ENCODE data around the gene KIFC3.
A peak's percentile ranks its signal among the peaks of the same experiment; 100 is the strongest.
"Not testable (repeated sequence)": the region's sequence is repeated elsewhere in the genome, so short reads cannot be mapped to it uniquely, and the experiment has no call there.

KIFC3 gene

DNA sequence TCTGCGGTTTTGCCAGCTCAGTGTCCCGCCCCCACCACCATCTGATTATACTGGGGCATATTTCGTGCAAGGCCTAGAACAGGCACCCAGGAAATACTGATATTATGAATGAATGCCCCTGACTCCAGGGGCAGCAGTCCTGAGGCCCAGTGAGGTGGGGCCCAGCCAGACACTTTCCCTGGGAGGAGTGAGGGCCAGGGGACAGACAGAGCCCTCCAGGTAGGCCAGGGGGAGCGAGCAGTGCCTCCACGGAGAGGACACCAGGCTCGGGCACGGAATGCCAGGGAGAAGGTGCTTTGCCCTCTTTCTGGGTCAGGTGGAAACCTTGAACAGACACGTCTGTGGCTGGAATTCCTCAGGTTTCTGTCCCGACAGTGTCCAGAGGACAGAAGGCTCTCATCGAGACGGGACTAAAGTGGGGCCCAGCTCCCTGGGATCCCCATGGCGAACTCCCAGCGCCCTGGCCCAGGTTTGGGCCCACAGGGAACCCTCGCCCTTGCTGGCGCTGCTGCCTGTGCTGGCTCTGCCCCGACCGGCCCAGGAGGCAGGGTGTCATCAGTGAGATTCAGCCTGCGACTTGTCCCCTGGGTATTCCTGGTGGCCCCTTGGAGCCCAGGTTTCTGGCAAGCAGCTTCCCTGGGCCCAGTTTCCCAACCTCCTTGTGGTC, 62.4 kb downstream of the KIFC3 start:
- no peak for DNase-seq (ENCODE audit: low spot score)

DNA sequence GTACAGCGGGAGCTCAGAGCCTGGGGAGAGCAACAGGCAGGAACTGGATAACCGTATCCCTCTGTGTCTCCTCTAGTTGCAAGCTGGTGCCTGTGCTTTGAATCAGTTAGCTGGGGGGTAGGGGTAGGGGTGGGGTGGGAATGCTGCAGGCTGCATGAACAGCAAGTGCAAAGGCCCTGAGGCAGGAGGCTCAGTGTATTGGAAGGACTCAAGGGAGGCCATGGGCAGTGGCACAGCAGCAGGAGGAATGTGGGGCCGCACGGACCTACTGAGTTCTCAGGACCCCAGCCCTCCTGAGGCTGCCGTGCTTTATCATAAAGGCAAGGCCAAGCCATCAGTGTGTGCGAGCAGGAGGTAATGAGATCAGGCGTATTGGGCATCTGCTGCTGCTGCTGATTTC, 63.4 kb downstream of the KIFC3 start:
- DNase-seq (ENCODE audit: low spot score): no peak

DNA sequence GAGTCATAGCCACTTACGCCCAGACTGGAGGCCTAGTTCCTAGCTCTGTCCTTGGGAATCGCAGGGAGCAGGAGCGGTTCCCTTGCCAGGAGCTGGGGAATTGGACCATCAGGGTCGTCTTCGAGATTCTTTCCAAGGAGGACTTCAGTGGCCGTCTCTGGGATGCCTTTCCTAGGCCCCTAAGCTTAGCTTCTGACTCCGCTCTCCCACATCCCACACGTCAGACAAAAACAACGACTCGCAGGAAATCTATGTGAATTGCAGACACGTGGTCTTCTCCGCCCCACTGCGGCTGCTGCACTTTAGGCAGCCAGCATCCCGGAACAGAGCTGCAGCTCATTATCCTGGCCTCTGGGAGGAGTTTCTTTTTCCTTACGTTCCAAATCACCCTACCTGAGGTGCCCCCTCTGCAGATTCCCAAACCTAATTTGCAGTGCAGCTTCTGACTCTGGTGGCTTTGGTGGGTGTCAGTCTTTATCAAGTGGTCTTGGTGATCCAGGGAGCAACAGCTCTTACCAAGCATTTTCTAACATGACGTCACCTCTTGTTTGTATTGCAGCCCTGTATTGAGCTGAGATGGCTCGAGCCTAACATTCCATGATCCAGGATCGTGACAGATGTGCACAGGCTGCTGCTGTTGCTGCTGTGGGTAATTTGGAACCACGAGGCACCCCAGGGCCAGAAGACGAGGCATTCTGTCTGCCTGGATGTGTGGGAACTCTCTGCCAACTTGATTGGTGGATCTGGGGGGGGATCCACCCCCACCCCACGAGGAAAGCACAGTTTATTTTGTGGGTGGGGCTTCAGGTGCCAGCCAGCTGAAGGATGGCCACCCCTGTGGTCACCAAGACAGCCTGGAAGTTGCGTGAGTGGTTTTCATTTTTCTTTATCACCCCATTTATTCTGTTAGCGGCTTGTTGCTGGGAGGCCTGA, 65.6 kb downstream of the KIFC3 start:
- no peak for DNase-seq (ENCODE audit: low spot score)

DNA sequence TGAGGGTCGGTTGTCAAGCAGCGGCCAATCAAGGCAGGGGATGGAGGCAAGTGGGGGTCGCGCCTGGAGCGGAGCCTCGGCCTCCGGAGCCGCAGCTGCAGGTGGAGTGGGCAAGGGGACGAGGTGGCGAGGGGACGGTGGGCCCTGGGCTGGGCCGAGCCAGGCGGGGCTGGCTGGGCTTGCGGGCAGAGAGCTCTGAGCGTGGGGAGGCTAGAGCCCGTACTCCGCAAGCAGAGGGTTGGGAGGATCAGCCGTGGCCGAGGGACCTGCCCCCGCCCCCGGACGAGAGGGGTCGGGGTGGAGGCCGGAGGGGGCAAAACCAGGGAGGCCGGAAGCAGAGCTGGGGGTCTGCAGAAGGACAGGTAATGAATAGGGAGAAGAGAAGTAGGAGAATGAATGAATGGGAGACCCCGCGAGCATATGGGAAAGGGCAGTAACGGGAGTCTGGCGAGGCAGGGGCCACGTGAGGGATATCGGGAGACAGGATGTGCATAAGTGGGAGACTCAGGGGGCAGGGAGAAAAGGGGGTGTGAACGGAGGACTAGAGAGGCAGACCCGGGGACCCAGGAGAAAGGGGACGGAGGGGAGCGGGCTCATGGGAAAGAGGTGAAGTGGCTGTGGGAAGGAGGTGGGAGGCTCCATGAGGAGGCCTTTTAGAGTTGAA, 66.4 kb downstream of the KIFC3 start, which contains the start of gene KATNB1:
Gene KATNB1, plus strand, starts transcription at position 16 of the 664 bp plus-strand sequence. CDS start 1,474 bp downstream, outside the sequence.
- no peak for DNase-seq (ENCODE audit: low spot score)

DNA sequence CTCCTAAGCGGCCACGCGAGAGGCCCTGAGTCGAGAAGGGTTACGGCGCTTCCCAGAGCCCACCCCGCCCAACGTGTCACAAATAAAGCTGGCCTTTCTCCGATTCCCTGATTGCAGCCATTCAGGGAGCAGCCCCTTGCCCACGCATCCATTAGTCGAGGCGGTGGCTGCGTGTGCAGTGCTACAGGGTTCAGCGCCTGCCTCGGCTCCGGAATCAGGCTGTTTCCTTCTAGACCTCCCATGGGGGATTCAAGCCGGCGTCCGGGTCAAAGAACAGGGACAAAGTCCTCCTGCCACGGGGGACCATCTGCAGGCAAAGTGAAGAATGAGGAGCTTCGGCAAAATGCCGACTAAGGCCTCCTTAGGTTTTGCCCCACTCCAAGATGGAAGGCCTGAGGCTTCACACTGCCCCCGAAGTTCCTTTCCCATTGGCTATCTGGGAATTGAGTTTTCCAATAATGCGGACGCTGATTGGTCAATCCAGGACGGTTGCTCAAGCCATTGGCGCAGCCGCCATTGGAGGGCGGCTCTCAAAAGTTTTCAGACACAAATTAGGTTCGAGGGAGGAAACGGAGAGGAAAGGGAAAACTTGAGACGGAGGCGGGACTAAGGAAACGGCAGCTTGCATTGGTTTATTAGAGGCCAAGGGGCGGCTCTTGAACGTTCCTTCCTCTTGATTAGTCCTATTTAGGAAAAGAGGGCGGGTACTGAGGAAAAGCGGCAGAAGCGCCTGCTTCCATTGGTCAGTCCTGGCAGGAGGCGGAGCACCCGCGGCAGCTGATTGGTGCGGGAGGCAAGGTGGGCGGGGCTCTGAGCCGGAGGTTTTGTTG, 67.2 kb downstream of the KIFC3 start:
- peak; percentile 100 for DNase-seq (ENCODE audit: low spot score)

DNA sequence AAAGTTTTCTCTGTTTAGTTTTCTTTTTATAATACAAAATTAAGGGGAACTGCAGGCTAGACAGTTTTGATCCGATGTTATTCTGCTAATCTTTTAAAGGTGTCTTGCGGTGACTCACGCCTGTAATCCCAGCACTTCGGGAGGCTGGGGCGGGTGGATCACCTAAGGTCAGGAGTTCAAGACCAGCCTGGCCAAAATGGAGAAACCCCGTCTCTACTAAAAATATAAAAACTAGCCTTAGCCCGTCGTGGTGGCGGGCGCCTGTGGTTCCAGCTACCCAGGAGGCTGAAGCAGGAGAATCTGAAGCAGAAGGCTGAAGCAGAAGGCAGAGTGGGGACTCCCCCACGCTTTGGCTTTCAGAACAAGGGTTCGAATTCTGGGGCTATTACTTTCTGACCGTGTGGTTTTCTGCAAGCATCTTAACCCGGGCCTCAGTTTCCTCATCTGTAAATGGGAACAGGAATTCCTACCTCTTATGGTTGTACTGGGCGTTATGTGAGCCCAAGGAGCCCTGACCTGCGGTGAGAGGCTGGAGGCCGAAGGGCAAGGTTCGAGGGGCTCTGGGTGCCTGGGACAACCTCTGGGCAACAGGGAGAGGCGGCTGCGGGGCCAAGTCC, 67.9 kb downstream of the KIFC3 start:
- DNase-seq (ENCODE audit: low spot score): no peak

DNA sequence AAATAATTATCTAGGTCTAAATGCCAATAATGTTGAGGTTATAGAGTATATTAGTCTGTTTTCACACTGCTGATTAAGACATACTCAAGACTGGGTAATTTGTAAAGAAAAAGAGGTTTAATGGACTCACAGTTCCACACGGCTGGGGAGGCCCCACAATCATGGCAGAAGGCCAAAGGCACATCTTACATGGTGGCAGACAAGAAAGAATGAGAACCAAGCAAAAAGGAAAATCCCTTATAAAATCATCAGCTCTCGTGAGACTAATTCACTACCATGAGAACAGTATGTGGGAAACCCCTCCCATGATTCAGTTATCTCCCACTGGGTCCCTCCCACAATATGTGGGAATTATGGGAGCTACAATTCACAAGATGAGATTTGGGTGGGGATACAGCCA, 69.6 kb downstream of the KIFC3 start:
- no peak for DNase-seq (ENCODE audit: low spot score)

DNA sequence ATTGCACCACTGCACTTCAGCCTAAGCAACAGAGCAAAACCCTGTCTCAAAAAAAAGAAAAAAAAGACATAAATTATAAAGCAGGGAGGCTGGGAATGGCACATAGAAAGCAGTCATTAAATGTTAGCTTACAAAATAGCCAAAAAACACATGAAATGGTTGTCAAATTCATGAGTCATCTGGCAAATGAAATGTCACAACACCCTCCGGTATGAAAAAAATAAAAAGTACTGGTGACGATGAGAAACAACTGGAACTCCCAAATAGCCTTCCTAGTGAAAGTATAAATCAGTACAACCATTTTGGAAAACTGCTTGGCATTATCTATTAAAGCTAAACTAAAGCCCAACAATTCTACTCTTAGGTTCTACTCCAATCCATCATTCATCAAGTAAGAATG, 70.3 kb downstream of the KIFC3 start:
- no peak for DNase-seq (ENCODE audit: low spot score)

DNA sequence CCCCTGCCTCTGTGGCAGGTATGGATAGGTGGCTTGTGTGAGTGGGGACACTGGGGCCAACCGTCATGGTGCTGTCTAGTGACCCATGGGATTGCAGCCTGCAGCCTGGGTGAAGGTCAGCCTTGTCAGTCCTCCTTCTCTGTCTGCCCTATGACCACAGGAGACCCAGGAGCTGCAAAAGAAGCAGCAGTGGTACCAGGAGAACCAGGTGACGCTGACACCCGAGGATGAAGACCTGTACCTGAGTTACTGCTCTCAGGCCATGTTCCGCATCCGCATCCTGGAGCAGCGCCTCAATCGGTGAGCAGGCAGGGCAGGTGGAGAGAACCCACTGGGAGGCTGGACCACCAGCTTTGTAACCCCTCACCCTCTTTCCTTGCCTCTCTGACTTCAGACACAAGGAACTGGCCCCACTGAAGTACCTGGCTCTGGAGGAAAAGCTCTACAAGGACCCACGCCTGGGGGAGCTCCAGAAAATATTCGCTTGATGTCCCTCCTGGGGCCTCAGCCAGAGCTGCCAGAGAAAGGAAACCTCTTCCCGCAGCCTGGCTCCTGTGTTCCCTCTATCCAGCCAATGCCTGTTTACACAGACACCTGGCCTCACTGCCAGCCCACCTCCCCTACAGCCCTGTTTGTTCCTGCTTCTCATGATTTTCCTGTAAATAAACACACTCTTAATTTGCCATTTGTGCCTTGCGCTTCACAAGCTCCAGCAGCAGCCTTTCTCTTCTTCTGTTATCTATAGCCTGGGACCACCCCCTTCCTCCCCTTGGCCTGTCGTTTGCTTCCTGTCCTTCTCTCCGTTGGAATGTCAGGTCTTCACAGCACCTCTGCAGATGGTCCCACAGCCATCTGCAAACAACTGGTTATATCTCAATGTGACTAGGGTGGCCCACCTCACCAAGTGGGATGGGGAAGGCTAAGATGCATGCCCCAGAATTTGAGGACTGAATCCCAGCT, 71.2 kb downstream of the KIFC3 start:
- DNase-seq (ENCODE audit: low spot score): no peak

DNA sequence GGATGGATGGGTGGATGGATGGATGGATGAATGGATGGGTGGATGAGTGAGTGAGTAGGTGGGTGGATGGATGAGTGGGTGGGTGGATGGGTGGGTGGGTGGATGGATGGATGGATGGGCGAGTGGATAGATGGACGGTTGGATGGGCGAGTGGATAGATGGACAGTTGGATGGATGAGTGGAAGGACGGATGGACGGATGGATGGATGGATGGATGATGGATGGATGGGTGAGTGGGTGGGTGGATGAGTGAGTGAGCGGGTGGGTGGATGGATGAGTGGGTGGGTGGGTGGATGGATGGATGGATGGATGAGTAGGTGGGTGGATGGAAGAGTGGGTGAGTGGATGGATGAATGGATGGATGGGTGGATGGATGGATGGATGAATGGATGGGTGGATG, 72.4 kb downstream of the KIFC3 start:
- DNase-seq (ENCODE audit: low spot score): not testable (repeated sequence)

DNA sequence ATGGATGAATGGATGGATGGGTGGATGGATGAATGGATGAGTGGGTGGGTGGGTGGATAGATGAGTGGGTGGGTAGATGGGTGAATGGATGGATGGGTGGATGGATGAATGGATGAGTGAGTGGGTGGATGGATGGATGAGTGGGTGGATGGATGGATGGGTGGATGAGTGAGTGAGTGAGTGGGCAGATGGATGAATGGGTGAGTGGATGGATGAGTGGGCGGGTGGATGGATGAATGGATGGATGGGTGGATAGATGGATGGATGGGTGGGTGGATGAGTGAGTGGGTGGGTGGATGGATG, 73.2 kb downstream of the KIFC3 start:
- no peak for DNase-seq (ENCODE audit: low spot score)

DNA sequence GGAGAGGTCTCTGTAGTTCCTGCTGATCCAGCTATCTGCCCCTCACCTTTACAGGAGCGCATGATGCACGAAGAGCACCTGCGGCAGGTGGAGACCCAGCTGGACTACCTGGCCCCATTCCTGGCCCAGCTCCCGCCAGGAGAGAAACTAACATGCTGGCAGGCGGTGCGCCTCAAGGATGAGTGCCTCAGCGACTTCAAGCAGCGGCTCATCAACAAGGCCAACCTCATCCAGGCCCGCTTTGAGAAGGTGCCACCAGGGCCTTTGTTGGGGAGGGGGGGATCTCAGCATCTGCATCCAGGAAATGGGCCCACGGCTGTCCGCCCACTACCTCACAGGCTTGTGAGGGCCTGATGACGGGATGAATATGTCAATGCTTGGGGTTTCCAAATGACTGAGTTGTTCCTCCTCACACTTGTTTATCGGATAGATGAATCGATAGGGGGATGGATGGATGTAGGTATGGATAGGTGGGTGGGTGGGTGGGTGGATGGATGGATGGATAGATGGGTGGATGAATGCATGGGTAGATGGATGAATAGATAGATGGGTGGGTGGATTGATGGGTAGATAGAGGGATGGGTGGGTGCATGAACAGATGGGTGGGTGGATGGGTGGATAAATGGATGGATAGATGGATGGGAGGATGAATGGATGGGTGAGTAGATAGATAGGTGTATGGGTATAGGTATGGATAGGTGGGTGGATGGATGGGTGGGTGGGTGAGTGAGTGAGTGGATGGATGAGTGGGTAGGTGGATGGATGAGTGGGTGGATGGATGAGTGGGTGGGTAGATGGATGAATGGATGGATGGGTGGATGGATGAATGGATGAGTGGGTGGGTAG, 73.7 kb downstream of the KIFC3 start:
- no peak for DNase-seq (ENCODE audit: low spot score)

DNA sequence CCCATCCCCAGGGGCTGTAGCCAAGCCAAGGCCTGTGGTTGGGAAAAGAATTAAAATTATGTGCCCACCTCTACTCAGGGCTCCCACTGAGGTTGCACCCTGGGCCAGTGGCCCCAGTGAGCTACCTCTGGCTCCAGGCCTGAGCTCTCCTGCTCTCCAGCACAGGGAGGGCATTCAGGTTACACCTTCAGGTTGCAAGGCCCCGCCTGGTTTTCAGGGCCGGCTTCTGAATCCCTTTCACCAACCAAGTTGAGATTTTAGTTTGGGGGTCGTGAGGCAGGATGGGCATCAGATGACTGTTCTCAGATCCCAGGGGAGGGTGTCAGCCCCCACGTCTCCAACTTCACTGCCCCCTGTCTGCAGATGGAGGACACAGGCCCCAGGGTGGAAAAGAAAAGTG, 74.7 kb downstream of the KIFC3 start:
- DNase-seq (ENCODE audit: low spot score): no peak

DNA sequence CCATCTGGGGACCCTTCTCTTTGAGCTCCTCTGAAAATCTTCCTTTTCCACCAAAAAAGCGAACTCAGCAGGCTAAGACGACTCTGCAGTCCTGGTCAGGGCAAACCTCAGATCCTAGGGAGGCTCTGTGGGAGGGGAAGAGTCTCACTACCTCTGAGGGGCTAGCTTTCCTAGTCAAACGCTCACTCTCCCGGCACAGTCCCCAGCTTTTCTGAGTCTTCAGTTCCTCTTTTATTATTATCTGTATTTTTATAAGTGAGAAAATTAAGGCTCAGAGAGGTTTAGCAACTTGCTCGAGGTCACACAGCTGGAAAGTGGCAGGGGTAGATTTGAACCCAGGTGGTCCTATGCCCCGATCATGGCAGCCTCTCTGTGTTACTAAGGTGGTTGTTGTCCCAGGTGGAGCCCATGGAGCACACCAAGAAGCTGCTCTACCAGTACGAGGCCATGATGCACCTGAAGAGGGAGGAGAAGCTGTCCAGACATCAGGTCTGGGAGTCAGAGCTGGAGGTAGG, 75.8 kb downstream of the KIFC3 start:
- DNase-seq (ENCODE audit: low spot score): no peak

DNA sequence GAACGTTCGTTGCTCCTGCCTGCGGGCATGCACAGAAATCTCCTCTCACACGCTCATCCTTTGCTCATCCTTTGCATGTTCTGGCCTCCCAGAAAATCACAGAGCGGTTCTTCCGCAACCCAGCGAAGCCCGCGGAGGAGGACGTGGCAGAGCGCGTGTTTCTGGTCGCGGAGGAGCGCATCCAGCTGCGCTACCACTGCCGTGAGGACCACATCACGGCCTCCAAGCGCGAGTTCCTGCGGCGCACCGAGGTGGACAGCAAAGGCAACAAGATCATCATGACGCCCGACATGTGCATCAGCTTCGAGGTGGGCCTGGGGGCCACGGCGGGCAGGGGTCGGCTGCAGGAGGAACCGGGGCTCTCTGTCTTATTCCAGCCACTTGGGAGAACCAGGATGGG, 76.3 kb downstream of the KIFC3 start:
- DNase-seq (ENCODE audit: low spot score): no peak

DNA sequence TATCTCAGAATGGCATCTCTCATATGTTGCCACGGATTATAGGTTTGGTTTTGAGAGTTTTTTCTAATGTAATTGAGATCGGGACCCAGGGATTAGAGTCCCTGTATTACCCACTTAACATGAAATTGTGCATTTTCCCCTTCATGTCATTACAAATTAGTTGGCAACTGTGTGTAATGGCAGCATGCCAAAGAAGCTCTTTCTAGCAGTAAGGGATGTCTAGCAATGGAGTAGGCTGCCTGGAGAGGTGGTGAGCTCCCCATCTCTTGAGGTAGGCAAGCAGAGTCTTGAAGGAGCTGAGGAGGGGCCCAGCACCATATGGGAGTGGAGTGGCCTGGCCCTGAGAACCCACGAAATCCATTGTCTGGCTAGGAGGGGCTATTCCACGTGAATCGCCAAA, 76.7 kb downstream of the KIFC3 start:
- no peak for DNase-seq (ENCODE audit: low spot score)

DNA sequence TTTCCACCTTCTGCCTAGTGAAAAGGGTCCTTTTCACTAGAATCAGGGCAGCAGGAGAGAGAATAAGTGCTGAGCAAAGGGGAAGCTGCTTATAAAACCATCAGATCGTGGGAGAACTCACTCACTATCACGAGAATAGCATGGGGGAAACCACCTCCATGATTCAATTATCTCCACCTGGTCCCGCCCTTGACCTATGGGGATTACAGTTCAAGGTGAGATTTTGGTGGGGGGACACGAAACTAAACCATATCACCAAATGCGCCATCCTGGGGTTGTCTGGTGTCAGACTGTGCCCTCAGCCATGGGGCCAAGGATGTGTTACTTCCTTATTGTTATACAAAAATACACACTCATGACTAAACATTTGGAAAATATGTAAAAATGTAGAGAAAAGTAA, 77.1 kb downstream of the KIFC3 start:
- DNase-seq (ENCODE audit: low spot score): no peak

DNA sequence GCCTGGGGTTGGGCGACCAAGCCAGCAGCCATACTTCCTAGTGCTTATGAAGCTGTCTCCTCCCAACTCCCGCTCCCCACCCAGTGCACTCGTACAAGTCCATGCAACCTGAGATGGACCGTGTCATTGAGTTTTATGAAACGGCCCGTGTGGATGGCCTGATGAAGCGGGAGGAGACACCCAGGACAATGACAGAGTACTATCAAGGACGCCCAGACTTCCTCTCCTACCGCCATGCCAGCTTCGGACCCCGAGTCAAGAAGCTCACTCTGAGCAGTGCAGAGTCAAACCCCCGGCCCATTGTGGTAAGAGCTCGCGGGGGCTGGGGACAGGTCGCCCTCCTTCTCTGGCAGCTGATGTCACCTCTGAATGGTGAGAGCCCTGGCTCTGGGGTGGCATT, 77.8 kb downstream of the KIFC3 start:
- DNase-seq (ENCODE audit: low spot score): no peak

DNA sequence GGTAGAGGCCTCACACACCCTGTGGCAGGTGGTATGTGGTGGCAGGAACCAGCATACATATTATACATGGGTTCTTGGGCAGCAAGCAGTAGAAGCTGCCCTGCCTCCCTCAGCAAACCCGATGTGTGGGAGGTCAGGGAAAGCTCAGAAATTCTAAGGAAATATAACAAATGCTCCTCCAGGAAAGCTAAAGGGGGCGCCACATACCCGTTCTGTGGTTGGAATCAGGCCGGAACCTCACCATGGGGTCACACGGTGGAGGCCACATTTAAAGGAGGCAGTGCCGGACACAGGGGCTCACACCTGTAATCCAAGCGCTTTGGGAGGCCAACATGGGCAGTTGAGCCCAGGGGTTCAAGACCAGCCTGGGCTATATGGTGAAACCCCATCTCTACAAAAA, 79.1 kb downstream of the KIFC3 start:
- DNase-seq (ENCODE audit: low spot score): no peak
